Lower leg skin (tissue), 3 donors: ENCODE measurements around the gene KCNIP4.

ENCODE experiments used
- CTCF ChIP-seq, 3 donors: fragments of 450-650 bp; IDR thresholded peaks; one replicate each; pipeline ENCODE4 v1.5.1; 2016; ENCODE audit warnings: antibody characterized with exemption in 3 of 3, mild to moderate bottlenecking in 3 of 3, moderate library complexity in 2 of 3
- POLR2A ChIP-seq, 2 donors: fragments of 450-650 bp; IDR thresholded peaks; one replicate each; pipeline ENCODE4 v1.6.1; 2016 to 2017; ENCODE audit warnings: antibody characterized with exemption in 2 of 2, mild to moderate bottlenecking in 1 of 2, moderate library complexity in 1 of 2

DNA sequence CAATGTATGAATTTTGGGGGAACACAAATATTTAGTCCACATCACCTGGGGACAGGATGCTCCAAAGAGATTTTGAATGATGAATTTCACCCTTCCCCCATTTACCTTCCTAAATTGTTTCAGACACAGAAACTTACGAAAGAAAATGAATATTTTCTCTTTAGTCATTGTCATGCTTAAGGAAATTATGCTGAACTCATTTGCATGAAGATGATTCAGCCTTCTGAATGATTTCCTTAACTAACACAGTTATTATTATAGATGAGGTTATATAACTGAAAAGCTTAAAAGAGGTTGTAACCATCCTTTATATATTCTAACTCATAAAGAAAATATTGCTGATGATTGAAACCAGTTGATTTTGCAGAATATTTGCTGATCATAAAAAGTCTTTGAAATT is 61.1 kb downstream of the KCNIP4 start:
- no peak for TF ChIP-seq CTCF (IDR thresholded peaks at IDR 0.05)
- no peak for TF ChIP-seq POLR2A (IDR thresholded peaks at IDR 0.05)
